ENCODE data around the gene MYH14. TPM values are rescaled to one million over a fixed set of nuclear protein-coding genes. Genes with fewer than 3 reads are reported as not detected.

Gene MYH14
- total RNA-seq, 1 donor = not detected

- DNase-seq (ENCODE audit: low read depth) = no peak
Observed at GRCh38 chr19:50272263-50272897, 69.0 kb downstream of the MYH14 start.

GRCh38 chr19:50273821-50274220 is 70.4 kb downstream of the MYH14 start:
- no peak overlapping the region for H3K4me3 ChIP-seq (ENCODE audit: low read depth, low read length)
- TF ChIP-seq CTCF (IDR thresholded peaks at IDR 0.05; ENCODE audit: insufficient read depth, low read length) = no peak
- DNase-seq (ENCODE audit: low read depth) = no peak

More at GRCh38 chr19:50272263-50272897, 69.0 kb downstream of the MYH14 start:
- no peak overlapping the region for H3K4me3 ChIP-seq (ENCODE audit: low read depth, low read length)
- TF ChIP-seq CTCF (IDR thresholded peaks at IDR 0.05; ENCODE audit: insufficient read depth, low read length) = no peak

GRCh38 chr19:50275577-50276368 is 72.4 kb downstream of the MYH14 start:
- no peak for TF ChIP-seq CTCF (IDR thresholded peaks at IDR 0.05; ENCODE audit: insufficient read depth, low read length)
- no peak for DNase-seq (ENCODE audit: low read depth)
- H3K4me3 ChIP-seq (ENCODE audit: low read depth, low read length) = no peak overlapping the region

- no peak overlapping the region for H3K4me3 ChIP-seq (ENCODE audit: low read depth, low read length)
- DNase-seq (ENCODE audit: low read depth) = no peak
- no peak for TF ChIP-seq CTCF (IDR thresholded peaks at IDR 0.05; ENCODE audit: insufficient read depth, low read length)
Observed at GRCh38 chr19:50276370-50277063, 73.1 kb downstream of the MYH14 start.

GRCh38 chr19:50277966-50278580 is 74.7 kb downstream of the MYH14 start:
- no peak for TF ChIP-seq CTCF (IDR thresholded peaks at IDR 0.05; ENCODE audit: insufficient read depth, low read length)
- no peak overlapping the region for H3K4me3 ChIP-seq (ENCODE audit: low read depth, low read length)
- no peak for DNase-seq (ENCODE audit: low read depth)

- no peak overlapping the region for H3K4me3 ChIP-seq (ENCODE audit: low read depth, low read length)
- DNase-seq (ENCODE audit: low read depth) = no peak
- TF ChIP-seq CTCF (IDR thresholded peaks at IDR 0.05; ENCODE audit: insufficient read depth, low read length) = no peak
Observed at GRCh38 chr19:50280074-50280473, 76.7 kb downstream of the MYH14 start.

All from fibroblast of the aortic adventitia (primary cell).